Loucy (cell line): Measurements from ENCODE around the gene ADAMTS20.

Experiments used
- H2AFZ ChIP-seq: fragments of 200-600 bp; sonication (generic); 2 replicates; pipeline ENCODE4 v1.6.0; 2016; ENCODE audit warnings: antibody characterized with exemption, mild to moderate bottlenecking, low read length, moderate library complexity
- H3F3A ChIP-seq: fragments of 200-600 bp; 2 replicates; pipeline ENCODE4 v1.6.0; 2016; ENCODE audit warnings: antibody characterized with exemption, low read depth, mild to moderate bottlenecking
- H3K27me3 ChIP-seq: fragments of 200-600 bp; sonication (generic); 2 replicates; pipeline ENCODE4 v1.6.1; 2014; ENCODE audit warnings: low read length, mild to moderate bottlenecking; ENCODE audit not compliant: insufficient read depth, poor library complexity, severe bottlenecking
- H3K36me3 ChIP-seq: fragments of 200-600 bp; sonication (generic); 2 replicates; pipeline ENCODE4 v1.6.1; 2016; ENCODE audit warnings: low read length; ENCODE audit not compliant: insufficient read depth
- H3K4me1 ChIP-seq: fragments of 200-600 bp; sonication (generic); 2 replicates; pipeline ENCODE4 v1.5.1; 2014; ENCODE audit warnings: low read length, mild to moderate bottlenecking; ENCODE audit not compliant: insufficient read depth, poor library complexity, severe bottlenecking
- H3K4me2 ChIP-seq: fragments of 200-600 bp; sonication (generic); 2 replicates; pipeline ENCODE4 v1.6.0; 2014; ENCODE audit warnings: antibody characterized with exemption, low read length, low read depth, mild to moderate bottlenecking; ENCODE audit not compliant: poor library complexity, severe bottlenecking
- H3K4me3 ChIP-seq: fragments of 200-600 bp; sonication (generic); 2 replicates; pipeline ENCODE4 v1.5.1; 2014; ENCODE audit warnings: low read length, mild to moderate bottlenecking, mixed read lengths; ENCODE audit not compliant: poor library complexity, severe bottlenecking
- H3K79me2 ChIP-seq: fragments of 200-600 bp; sonication (generic); 2 replicates; pipeline ENCODE4 v1.6.1; 2014; ENCODE audit warnings: low read length; ENCODE audit not compliant: insufficient read depth
- H3K9ac ChIP-seq: fragments of 200-600 bp; sonication (generic); 2 replicates; pipeline ENCODE4 v1.6.0; 2014; ENCODE audit warnings: mild to moderate bottlenecking, low read depth, low read length, moderate library complexity; ENCODE audit not compliant: poor library complexity, severe bottlenecking
- H3K9me2 ChIP-seq: fragments of 200-600 bp; sonication (generic); replicated peaks from 2 replicates; pipeline ENCODE4 v1.6.1; 2016; ENCODE audit warnings: low read depth, low read length, mixed read lengths
- H3K9me3 ChIP-seq: fragments of 200-600 bp; sonication (generic); 2 replicates; pipeline ENCODE4 v1.6.1; 2014; ENCODE audit warnings: mild to moderate bottlenecking, antibody characterized with exemption, low read length, low read depth; ENCODE audit not compliant: insufficient read depth
- H4K20me1 ChIP-seq: fragments of 200-600 bp; sonication (generic); 2 replicates; pipeline ENCODE4 v1.6.0; 2014; ENCODE audit warnings: antibody characterized with exemption, low read length, mild to moderate bottlenecking; ENCODE audit not compliant: insufficient read depth, poor library complexity, severe bottlenecking
- CTCF ChIP-seq: fragments of 200-600 bp; sonication (generic); conservative IDR thresholded peaks from 2 replicates; pipeline ENCODE4 v1.5.1; 2014; ENCODE audit warnings: mild to moderate bottlenecking, antibody characterized with exemption, low read length
- EZH2phosphoT487 ChIP-seq: fragments of 200-600 bp; IDR thresholded peaks from 2 replicates; pipeline ENCODE4 v1.6.1; 2018; ENCODE audit warnings: antibody characterized with exemption, mild to moderate bottlenecking, moderate library complexity, borderline replicate concordance

ADAMTS20 gene

GRCh38 chr12:43453761-43454160 is 98.2 kb downstream of the ADAMTS20 start:
- Histone ChIP-seq H3K27me3 (no peaks in the 10 kb centered on the region), H3K4me2 (no peak overlapping the region), H4K20me1 (no peaks in the 10 kb centered on the region), H3F3A (no peaks in the 10 kb centered on the region), H3K4me1 (no peaks in the 10 kb centered on the region), H2AFZ (no peak overlapping the region), H3K4me3 (no peak overlapping the region), H3K79me2 (no peaks in the 10 kb centered on the region), H3K9me2 (no peaks in the 10 kb centered on the region), H3K9me3 (no peaks in the 10 kb centered on the region), H3K9ac (no peak overlapping the region), H3K36me3 (no peaks in the 10 kb centered on the region)
- TF ChIP-seq CTCF: no peak
- TF ChIP-seq EZH2phosphoT487: no peak

GRCh38 chr12:43444940-43445564 is 107.0 kb downstream of the ADAMTS20 start:
- Histone ChIP-seq H4K20me1 (no peaks in the 10 kb centered on the region), H3K79me2 (no peaks in the 10 kb centered on the region), H3K36me3 (no peaks in the 10 kb centered on the region), H2AFZ (no peak overlapping the region), H3K9me2 (no peaks in the 10 kb centered on the region), H3K9me3 (no peaks in the 10 kb centered on the region), H3K27me3 (no peaks in the 10 kb centered on the region), H3K4me3 (no peak overlapping the region), H3F3A (no peaks in the 10 kb centered on the region), H3K4me1 (no peaks in the 10 kb centered on the region), H3K9ac (no peak overlapping the region), H3K4me2 (no peak overlapping the region)
- TF ChIP-seq CTCF (peak; percentile 78), EZH2phosphoT487 (no peak)

GRCh38 chr12:43436597-43436996 is 115.4 kb downstream of the ADAMTS20 start:
- H3F3A ChIP-seq: no peaks in the 10 kb centered on the region
- no peaks in the 10 kb centered on the region for H3K4me1 ChIP-seq
- TF ChIP-seq CTCF (no peak), EZH2phosphoT487 (no peak)
- H3K9me2 ChIP-seq: no peaks in the 10 kb centered on the region
- no peak overlapping the region for H2AFZ ChIP-seq
- H3K9ac ChIP-seq: no peak overlapping the region
- no peaks in the 10 kb centered on the region for H4K20me1 ChIP-seq
- H3K4me3 ChIP-seq: no peak overlapping the region
- H3K36me3 ChIP-seq: no peaks in the 10 kb centered on the region
- H3K79me2 ChIP-seq: no peaks in the 10 kb centered on the region
- no peaks in the 10 kb centered on the region for H3K9me3 ChIP-seq
- H3K27me3 ChIP-seq: no peaks in the 10 kb centered on the region
- H3K4me2 ChIP-seq: no peak overlapping the region
